Umbilical cord (tissue), 2 donors: Measurements from ENCODE around the gene RAB11A. TPM values are rescaled to one million over a fixed set of nuclear protein-coding genes. Genes with fewer than 3 reads are reported as not detected.
"Not testable (repeated sequence)": the region's sequence is repeated elsewhere in the genome, so short reads cannot be mapped to it uniquely, and the experiment has no call there.

Experiments
- DNase-seq: peaks from one replicate; pipeline ENCODE4 v3.0.0-alpha.2; 2015; ENCODE audit warnings: low spot score
- total RNA-seq: library from RNA; depleted of rRNA; stranded (reverse); fragments of >200 nt; gene quantifications from one replicate; pipeline ENCODE4 v1.2.3, GENCODE V29; 2014; ENCODE audit warnings: low replicate concordance; ENCODE audit not compliant: insufficient read depth

RAB11A gene
- total RNA-seq, 1 donor from 2014 or later = 54.2 TPM

DNA sequence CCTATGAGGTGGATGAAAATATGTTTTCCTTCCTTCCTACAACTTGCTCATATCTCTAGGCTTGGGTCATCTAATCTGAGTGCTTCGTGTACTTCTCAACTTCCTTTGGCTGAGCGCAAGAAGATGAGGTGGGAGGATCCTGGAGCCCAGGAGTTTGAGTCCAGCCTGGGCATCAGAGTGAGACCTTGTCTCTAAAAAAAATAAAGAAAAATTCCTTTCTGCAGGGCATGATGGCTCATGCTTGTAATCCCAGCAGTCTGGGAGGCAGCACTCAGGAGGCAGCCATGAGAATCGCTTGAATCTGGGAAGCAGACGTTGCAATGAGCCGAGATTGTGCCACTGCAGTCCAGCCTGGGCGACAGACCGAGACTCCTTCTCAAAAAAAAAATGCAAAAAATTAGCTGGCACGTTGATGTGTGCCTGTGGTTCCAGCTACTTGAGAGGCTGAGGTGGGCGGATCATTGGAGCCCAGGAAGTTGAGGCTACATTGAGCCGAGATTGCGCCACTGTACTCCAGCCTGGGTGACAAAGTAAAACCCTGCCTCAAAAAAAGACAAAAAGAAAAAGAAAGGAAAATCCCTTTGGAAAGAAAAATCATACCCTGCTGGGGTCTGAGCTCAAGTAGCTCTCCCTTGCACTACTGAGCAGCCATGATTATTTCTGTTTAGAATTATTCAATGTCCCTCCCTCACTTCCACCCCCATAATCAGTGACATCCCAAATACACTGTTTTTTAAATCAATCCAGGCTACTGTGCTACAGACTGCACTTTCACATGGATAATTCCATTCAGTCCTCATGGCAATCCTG, 28.0 kb upstream of the RAB11A start:
- no peak for DNase-seq

DNA sequence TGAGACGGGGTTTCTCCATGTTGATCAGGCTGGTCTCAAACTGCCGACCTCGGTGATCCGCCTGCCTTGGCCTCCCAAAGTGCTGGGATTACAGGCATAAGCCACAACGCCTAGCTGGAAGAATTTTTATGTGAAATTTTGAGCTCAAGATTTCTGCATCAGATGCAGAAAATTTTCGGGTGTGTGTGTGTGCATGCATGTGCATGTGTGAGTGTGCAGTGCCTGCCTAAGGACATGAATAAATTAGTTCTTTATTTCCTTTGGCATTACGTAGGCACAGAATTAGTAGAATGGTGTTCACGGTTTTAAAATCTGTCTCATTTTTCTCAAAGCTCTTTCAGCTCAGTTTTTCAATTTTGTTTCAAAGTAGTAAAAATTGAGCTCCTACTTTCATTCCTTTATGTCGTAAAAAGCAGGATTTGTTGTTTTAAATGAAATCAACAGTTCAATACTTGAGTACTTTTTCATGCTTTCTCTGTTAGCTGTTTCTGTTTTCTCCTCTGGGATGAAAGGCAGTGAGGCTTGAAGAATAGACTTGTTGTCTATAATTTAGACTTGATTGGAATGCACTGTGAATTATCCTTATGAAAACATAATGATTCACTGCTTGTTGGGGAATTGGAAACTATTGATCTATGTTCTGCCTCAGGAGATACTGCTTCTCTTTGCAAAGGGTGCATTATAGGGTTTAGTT, 23.3 kb upstream of the RAB11A start:
- DNase-seq = no peak

DNA sequence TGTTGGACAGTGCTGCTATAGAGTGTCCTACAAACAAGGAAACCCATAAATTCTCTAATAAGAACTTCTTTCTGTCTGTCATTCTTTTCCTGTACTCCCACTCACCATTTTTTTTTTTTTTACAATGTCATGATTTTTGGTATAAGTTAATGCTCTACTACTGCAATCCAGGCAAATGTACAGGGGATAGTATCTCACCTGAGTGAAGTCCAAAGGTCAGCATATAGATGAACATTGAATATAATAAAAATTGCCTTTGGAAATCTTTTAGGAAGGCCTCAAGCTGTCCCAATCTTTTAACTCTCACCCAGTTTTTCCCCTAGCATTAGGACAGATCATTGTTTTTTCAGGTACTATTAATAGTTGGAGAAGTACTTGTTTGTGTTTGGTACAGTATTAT, 21.3 kb upstream of the RAB11A start:
- no peak for DNase-seq

DNA sequence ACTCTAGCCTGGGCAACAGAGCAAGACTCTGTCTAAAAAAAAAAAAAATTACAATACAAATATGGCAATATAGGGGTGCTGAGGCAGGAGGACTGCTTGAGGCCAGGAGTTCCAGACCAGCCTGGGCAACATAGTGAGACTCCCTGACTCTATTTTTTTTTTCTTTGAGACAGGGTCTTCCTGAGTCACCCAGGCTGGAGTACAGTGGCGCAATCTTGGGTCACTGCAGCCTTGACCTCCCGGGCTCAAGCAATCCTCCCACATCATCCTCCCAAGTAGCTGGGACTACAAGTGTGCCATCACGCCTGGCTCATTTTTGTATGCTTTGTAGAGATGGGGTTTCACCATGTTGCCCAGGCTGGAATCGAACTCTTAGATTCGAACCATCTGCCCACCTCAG, 17.3 kb upstream of the RAB11A start:
- no peak for DNase-seq

GRCh38 chr15:65856821-65857455, 12.4 kb upstream of the RAB11A start:
- peak; percentile 23 for DNase-seq

DNA sequence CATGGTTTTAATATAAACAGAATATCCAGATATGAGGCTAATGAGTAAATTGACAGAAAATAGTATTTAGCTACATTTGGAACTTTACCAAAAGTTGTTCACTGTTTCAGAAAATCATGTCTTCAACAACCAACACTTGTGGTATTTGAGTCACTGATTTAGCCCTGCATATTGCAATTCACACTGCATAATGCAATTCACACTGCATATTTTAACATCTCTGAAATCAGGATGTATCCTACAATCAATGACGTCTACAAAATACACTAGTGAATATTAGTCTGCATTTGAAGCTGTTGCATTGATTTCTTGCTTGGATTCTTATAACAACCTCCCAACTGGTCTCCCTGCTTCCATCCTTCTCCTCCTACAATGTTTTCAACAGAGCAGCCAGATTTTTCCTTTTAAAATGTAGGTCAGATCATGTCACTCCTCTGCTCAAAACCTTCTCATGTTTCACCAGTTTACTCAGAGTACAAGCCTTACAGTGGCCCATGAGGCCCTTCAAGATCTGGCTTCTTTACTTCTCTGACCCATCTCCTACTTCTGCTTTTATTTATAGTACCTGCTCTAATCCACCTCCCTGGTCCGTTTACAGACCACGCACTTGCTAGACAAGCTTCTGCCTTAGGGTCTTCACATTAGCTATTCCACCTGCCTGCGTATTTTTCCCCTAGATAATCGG, 11.4 kb upstream of the RAB11A start:
- no peak for DNase-seq

- DNase-seq = no peak
Observed at GRCh38 chr15:65862682-65863081, 6.6 kb upstream of the RAB11A start.

- no peak for DNase-seq
Observed at GRCh38 chr15:65863106-65863505, 6.2 kb upstream of the RAB11A start.

DNA sequence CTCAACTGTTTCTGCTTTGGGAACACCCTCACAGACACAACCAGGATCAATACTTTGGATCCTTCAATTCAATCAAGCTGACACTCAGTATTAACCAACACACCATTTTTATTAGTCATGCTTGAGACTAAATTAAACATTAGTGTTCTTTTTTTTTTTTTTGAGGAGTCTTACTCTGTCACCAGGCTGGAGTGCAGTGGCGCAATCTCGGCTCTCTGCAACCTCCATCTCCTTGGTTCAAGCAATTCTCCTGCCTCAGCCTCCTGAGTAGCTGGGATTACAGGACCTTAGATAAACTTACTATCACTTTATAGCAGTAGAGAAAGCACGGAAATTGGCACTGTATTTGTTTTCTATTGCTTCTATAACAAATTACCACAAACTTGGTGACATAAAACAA, 2.0 kb upstream of the RAB11A start:
- DNase-seq = no peak

GRCh38 chr15:65867933-65868332, 1.4 kb upstream of the RAB11A start:
- not testable (repeated sequence) for DNase-seq

DNA sequence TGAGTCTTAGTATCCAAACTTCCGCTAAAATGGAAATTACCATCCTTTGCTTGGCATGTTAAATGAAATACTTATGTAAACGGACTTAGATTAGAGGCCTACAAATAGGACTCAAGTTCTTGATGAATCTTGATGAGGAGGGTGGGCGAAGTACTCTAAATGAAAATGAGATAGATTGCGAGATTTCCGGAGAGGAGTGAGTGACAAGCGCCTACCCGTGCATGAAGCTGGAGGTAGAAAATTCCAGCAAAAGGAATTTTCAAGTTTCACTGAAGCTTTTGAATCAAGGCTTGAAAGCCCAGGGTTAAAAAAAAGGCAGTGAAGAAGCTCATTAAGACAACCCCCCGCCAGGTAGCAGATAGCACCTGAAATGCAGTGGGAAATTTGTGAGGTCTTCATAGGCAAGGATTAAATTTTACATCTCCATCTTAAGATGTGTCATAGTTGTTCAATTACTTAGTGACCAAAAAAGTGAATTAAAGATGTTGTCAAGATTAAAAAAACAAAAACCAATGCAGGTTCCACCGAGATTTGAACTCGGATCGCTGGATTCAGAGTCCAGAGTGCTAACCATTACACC, 655 bp upstream of the RAB11A start:
- DNase-seq = no peak

DNA sequence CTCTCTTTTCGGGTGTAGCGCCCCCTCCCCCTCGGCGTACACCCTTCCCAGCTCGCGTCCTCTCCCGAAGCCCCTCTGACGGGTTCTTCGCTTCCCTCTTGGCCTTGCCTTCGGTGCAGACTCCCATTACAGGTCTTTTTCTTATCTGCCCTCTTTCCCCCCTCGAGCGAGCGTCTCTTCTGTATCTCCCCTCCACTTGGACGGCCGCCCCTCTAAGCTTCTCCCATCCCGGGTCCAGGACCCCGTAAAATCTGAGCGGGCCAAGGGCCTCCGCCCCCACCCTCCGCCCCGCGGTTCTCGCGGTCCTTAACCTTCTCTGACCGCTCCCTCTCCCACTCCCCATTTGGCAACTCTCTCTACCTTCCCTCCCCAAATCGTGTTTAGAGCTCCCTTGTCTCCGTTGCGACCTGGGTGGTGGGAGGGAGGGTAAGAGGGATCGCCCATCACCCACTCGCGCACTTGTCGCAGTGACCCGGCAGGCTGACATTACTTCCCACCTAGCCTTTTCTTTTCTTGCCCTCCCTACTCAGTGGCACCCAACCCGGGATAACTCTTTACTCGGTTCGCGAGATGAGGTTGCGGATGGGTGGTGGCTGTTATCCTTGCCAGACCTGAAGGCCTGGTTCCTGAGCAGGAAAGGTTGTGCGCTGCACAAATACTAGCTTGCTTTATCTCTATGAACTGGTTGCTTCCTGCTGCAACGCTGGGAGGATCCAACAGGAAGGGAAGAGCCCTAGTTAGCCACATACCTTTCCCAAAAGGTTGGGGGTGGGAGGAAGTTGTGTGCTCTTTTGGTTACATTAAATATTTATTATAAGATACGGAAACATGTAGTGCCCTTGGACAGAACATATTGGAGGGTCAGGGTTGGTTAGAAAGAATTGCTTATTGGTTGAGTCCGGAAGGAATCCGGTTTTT, 922 bp downstream of the RAB11A start:
- DNase-seq = peak; percentile 60

DNA sequence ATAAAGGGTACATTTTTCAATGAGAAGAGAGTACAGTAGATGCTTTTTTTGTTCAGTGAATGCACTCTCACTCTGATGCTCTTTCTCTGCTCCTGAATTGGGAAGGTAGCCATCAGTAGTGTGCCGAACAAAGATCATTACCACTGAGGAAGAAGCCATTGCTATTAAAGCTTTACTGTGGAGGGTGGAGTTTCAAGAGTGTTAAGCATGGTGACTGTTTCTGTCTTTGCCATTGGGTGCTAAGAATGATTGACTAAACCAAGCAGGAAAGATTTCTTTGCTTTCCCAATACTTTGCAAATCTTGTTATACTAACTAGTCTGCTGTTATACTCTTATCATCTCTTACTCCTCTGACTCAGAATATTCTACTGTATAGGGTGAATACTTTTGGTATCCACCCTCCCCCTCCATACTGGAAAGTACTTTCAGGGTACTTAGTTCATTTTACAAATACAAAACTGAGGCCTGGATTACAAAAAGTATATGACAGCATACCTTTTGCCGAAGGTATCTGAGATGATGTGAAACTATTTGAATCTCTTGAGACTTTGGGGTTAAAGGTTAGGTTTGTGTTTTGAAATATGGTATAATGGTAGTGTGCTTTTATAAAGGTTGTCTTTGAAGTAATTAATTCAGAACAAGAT, 1.7 kb downstream of the RAB11A start:
- DNase-seq = peak; percentile 22

- DNase-seq = not testable (repeated sequence)
Observed at GRCh38 chr15:65871886-65872285, 2.6 kb downstream of the RAB11A start.

- not testable (repeated sequence) for DNase-seq
Observed at GRCh38 chr15:65872596-65872995, 3.3 kb downstream of the RAB11A start.

- no peak for DNase-seq
Observed at GRCh38 chr15:65873256-65873655, 4.0 kb downstream of the RAB11A start.

GRCh38 chr15:65875458-65875857, 6.2 kb downstream of the RAB11A start:
- DNase-seq = no peak

DNA sequence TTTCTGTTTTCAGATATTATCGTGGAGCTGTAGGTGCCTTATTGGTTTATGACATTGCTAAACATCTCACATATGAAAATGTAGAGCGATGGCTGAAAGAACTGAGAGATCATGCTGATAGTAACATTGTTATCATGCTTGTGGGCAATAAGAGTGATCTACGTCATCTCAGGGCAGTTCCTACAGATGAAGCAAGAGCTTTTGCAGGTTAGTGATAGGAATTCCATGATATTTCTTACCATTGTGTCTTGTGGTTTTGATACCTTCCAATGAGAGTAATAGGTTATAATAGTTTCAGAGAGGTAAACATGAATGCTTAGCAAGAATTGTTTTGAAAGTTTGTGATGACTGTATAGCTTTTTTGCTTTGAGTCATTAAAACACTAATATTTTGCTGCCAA, 8.5 kb downstream of the RAB11A start:
- DNase-seq = no peak

DNA sequence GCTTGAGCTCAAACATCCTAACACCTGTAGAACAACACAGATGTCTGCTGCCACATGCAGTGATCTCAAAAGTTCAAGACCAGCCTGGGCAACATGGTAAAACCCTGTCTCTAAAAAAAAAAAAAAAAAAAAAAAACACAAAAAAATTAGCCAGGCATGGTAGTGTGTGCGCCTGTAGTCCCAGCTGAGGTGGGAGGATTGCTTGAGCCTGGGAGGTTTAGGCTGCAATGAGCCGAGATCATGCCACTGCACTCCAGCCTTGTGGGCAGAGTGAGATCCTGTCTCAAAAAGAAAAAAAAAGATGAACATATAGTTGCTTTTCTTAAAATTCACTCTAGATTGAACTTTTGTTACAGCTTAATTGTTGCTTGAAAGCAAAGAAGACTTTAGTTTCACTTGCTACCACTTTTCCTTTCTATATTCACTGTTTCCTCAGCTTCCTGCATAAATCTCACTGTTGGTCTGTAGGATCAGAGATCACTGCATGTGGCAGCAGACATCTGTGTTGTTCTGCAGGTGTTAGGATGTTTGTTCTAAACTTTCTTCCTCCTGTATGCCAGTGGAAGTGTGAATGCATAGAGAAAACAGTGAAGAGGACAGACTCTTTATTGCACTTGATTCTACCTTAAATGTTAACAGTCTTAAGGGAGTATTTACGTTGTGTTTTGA, 12.6 kb downstream of the RAB11A start:
- DNase-seq = no peak

DNA sequence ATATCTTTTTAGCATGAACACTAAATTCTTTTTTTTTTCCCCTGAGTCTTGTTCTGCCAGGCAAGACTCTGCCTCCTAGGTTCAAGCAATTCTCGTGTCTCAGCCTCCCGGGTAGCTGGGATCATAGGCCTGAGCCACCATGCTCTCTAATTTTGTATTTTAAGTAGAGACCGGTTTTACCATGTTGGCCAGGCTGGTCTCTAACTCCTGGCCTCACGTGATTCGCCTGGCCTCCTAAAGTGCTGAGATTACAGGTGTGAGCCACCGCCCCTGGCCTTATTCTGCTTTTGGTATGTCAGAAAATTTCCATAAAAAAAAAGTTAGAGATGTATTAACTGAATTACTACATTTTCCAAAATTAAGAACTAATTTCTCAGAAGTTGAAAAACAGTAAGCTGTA, 14.3 kb downstream of the RAB11A start:
- no peak for DNase-seq
